Measurements from ENCODE around the gene ICAM4. TPM values are rescaled to one million over a fixed set of nuclear protein-coding genes. Genes with fewer than 3 reads are reported as not detected.

The ICAM4 gene
- total RNA-seq, 4 donors from 2014 or later, result 0.47 TPM; not detected in 3

GRCh38 chr19:10290357-10290875, 3.7 kb downstream of the ICAM4 start:
- Histone ChIP-seq H3K27me3 (peaks cover 94% of the 10 kb centered on the region), H3K4me3 (peak overlapping the region in 1 of 2 donors; percentile 46), H3K9me3 (no peaks in the 10 kb centered on the region), H3K36me3 (peaks cover 0 to 2% of the 10 kb centered on the region in 2 donors), H3K4me1 (peaks cover 0 to 88% (median 47%) of the 10 kb centered on the region in 3 donors), H3K27ac (no peak overlapping the region)
- TF ChIP-seq POLR2AphosphoS5 (IDR thresholded peaks at IDR 0.05) (no peak), EP300 (IDR thresholded peaks at IDR 0.05) (no peak), POLR2A (IDR thresholded peaks at IDR 0.05) (no peak)
- TF ChIP-seq, protein P1, sequence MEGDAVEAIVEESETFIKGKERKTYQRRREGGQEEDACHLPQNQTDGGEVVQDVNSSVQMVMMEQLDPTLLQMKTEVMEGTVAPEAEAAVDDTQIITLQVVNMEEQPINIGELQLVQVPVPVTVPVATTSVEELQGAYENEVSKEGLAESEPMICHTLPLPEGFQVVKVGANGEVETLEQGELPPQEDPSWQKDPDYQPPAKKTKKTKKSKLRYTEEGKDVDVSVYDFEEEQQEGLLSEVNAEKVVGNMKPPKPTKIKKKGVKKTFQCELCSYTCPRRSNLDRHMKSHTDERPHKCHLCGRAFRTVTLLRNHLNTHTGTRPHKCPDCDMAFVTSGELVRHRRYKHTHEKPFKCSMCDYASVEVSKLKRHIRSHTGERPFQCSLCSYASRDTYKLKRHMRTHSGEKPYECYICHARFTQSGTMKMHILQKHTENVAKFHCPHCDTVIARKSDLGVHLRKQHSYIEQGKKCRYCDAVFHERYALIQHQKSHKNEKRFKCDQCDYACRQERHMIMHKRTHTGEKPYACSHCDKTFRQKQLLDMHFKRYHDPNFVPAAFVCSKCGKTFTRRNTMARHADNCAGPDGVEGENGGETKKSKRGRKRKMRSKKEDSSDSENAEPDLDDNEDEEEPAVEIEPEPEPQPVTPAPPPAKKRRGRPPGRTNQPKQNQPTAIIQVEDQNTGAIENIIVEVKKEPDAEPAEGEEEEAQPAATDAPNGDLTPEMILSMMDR (IDR thresholded peaks at IDR 0.05), result no peak
- WGBS, 2 donors (ENCODE audit: low coverage in 1 of 2), result 0 to 2% methylated on average over 20 to 27 of the region's 30 CpGs
- ATAC-seq, result no peak

- TF ChIP-seq POLR2A (IDR thresholded peaks at IDR 0.05) (peak in 1 of 2 donors; percentile 6), EP300 (IDR thresholded peaks at IDR 0.05) (no peak)
- TF ChIP-seq, protein P1 (IDR thresholded peaks at IDR 0.05), result no peak
- no peaks in the 10 kb centered on the region for H3K36me3 ChIP-seq
- H3K9me3 ChIP-seq, result no peaks in the 10 kb centered on the region
- H3K27me3 ChIP-seq, result peaks cover 98% of the 10 kb centered on the region
- H3K4me1 ChIP-seq, result peaks cover 0 to 94% (median 53%) of the 10 kb centered on the region in 3 donors
- 0% methylated on average over 6 of the region's 57 CpGs; no CpG with 5 or more reads in 1 of the 2 donors for WGBS, 2 donors (ENCODE audit: low coverage in 1 of 2)
- ATAC-seq, result peak; percentile 24
- peak overlapping the region in 1 of 4 donors; percentile 23 for H3K27ac ChIP-seq
- peak overlapping the region in 1 of 2 donors; percentile 46 for H3K4me3 ChIP-seq
Measured at GRCh38 chr19:10290876-10291553, 4.3 kb downstream of the ICAM4 start.

GRCh38 chr19:10291554-10292205, 4.9 kb downstream of the ICAM4 start:
- Histone ChIP-seq H3K27ac (peak overlapping the region in 1 of 4 donors; percentile 23), H3K27me3 (peaks cover 100% of the 10 kb centered on the region), H3K4me1 (peaks cover 0 to 98% (median 55%) of the 10 kb centered on the region in 3 donors)

DNA sequence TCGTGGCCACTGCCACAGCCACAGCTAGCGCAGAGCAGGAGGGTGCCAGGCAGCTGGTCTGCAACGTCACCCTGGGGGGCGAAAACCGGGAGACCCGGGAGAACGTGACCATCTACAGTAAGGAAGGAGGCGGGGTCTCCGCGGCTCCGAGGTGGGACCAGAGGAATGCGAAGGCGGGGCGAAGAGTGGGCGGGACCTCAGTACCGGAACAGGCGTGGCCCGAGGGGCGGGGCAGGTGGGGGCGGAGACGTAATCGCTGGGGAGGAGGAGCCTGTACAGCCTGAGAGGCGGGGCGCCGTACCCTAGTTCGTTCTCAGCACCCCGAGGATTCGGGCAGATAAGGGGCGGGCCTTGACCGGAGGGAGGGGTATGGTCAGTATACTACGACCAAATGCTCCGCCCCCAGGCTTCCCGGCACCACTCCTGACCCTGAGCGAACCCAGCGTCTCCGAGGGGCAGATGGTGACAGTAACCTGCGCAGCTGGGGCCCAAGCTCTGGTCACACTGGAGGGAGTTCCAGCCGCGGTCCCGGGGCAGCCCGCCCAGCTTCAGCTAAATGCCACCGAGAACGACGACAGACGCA, 5.5 kb downstream of the ICAM4 start:
- ATAC-seq, result peak; percentile 59
- H3K4me3 ChIP-seq, result peak overlapping the region in 1 of 2 donors; percentile 46
- WGBS, 2 donors (ENCODE audit: low coverage in 1 of 2), result 1% methylated on average over 9 of the region's 45 CpGs; no CpG with 5 or more reads in 1 of the 2 donors
- no peaks in the 10 kb centered on the region for H3K9me3 ChIP-seq
- peaks cover 0 to 92% (median 50%) of the 10 kb centered on the region in 3 donors for H3K4me1 ChIP-seq
- H3K27me3 ChIP-seq, result peaks cover 100% of the 10 kb centered on the region
- TF ChIP-seq, protein P1 (IDR thresholded peaks at IDR 0.05), result no peak
- TF ChIP-seq EP300 (IDR thresholded peaks at IDR 0.05), result no peak
- TF ChIP-seq POLR2A (IDR thresholded peaks at IDR 0.05), result no peak
- TF ChIP-seq POLR2AphosphoS5 (IDR thresholded peaks at IDR 0.05), result no peak
- no peak overlapping the region for H3K27ac ChIP-seq
- H3K36me3 ChIP-seq, result no peaks in the 10 kb centered on the region

More at GRCh38 chr19:10291554-10292205, 4.9 kb downstream of the ICAM4 start:
- ATAC-seq, result peak; percentile 6
- Histone ChIP-seq H3K36me3 (no peaks in the 10 kb centered on the region), H3K4me3 (peak overlapping the region in 1 of 2 donors; percentile 46), H3K9me3 (no peaks in the 10 kb centered on the region)
- WGBS, 2 donors (ENCODE audit: low coverage in 1 of 2), result 10% methylated on average over 7 of the region's 49 CpGs; no CpG with 5 or more reads in 1 of the 2 donors
- TF ChIP-seq EP300 (IDR thresholded peaks at IDR 0.05) (no peak), POLR2A (IDR thresholded peaks at IDR 0.05) (no peak), POLR2AphosphoS5 (IDR thresholded peaks at IDR 0.05) (no peak)
- TF ChIP-seq, protein P1 (IDR thresholded peaks at IDR 0.05), result no peak
